Duodenal mucosa (tissue), 2 donors: ENCODE results near the gene IFIT1B.

Experiments used
- H3K27ac ChIP-seq: one replicate; pipeline ENCODE4 v1.7.0; 2013; ENCODE audit warnings: low read depth, low read length
- H3K27me3 ChIP-seq, 2 donors: one replicate each; pipeline ENCODE4 v1.7.0; 2013; ENCODE audit warnings: low read length in 2 of 2, control low read depth in 1 of 2; ENCODE audit not compliant: insufficient read depth in 2 of 2, control insufficient read depth in 1 of 2
- H3K36me3 ChIP-seq, 2 donors: one replicate each; pipeline ENCODE4 v1.7.0; 2013; ENCODE audit warnings: low read length in 2 of 2, control low read depth in 1 of 2; ENCODE audit not compliant: insufficient read depth in 2 of 2, control insufficient read depth in 1 of 2
- H3K4me1 ChIP-seq, 2 donors: one replicate each; pipeline ENCODE4 v1.7.0; 2013; ENCODE audit warnings: low read length in 2 of 2, control low read depth in 1 of 2; ENCODE audit not compliant: insufficient read depth in 2 of 2, control insufficient read depth in 1 of 2
- H3K4me3 ChIP-seq, 2 donors: one replicate each; pipeline ENCODE4 v1.7.0; 2013; ENCODE audit warnings: low read length in 2 of 2, low read depth in 1 of 2
- H3K9ac ChIP-seq, 2 donors: one replicate each; pipeline ENCODE4 v1.7.0; 2013; ENCODE audit warnings: low read length in 2 of 2, low read depth in 1 of 2
- H3K9me3 ChIP-seq, 2 donors: one replicate each; pipeline ENCODE4 v1.7.0; 2013; ENCODE audit warnings: low read length in 2 of 2, control low read depth in 1 of 2; ENCODE audit not compliant: control insufficient read depth in 1 of 2

Gene IFIT1B

GRCh38 chr10:89362929-89363328 lies 14.9 kb upstream of the IFIT1B start:
- Histone ChIP-seq H3K36me3 (no peaks in the 10 kb centered on the region), H3K9me3 (no peaks in the 10 kb centered on the region), H3K9ac (no peak overlapping the region), H3K4me1 (peaks cover 6 to 12% of the 10 kb centered on the region in 2 donors), H3K27ac (no peak overlapping the region), H3K27me3 (no peaks in the 10 kb centered on the region), H3K4me3 (no peak overlapping the region)

- no peak overlapping the region for H3K27ac ChIP-seq
Measured at GRCh38 chr10:89363729-89364442, 14.0 kb upstream of the IFIT1B start.

GRCh38 chr10:89364531-89364930 lies 13.3 kb upstream of the IFIT1B start:
- Histone ChIP-seq H3K9me3 (no peaks in the 10 kb centered on the region), H3K9ac (no peak overlapping the region), H3K4me1 (peaks cover 13% of the 10 kb centered on the region in 2 donors), H3K27me3 (no peaks in the 10 kb centered on the region), H3K36me3 (no peaks in the 10 kb centered on the region), H3K27ac (no peak overlapping the region), H3K4me3 (no peak overlapping the region)

More at GRCh38 chr10:89363729-89364442, 14.0 kb upstream of the IFIT1B start:
- H3K27me3 ChIP-seq = no peaks in the 10 kb centered on the region
- peaks cover 10 to 13% of the 10 kb centered on the region in 2 donors for H3K4me1 ChIP-seq
- H3K36me3 ChIP-seq = no peaks in the 10 kb centered on the region
- H3K9ac ChIP-seq = no peak overlapping the region
- H3K4me3 ChIP-seq = no peak overlapping the region
- H3K9me3 ChIP-seq = no peaks in the 10 kb centered on the region

GRCh38 chr10:89367529-89367928 lies 10.3 kb upstream of the IFIT1B start:
- H3K9me3 ChIP-seq = no peaks in the 10 kb centered on the region
- H3K27me3 ChIP-seq = no peaks in the 10 kb centered on the region
- H3K36me3 ChIP-seq = no peaks in the 10 kb centered on the region
- H3K27ac ChIP-seq = no peak overlapping the region
- no peak overlapping the region for H3K9ac ChIP-seq
- H3K4me1 ChIP-seq = peaks cover 7 to 13% of the 10 kb centered on the region in 2 donors
- no peak overlapping the region for H3K4me3 ChIP-seq

GRCh38 chr10:89368129-89368528 lies 9.7 kb upstream of the IFIT1B start:
- Histone ChIP-seq H3K27ac (no peak overlapping the region), H3K9me3 (no peaks in the 10 kb centered on the region), H3K4me3 (no peak overlapping the region), H3K36me3 (no peaks in the 10 kb centered on the region), H3K4me1 (peaks cover 7 to 13% of the 10 kb centered on the region in 2 donors), H3K9ac (no peak overlapping the region), H3K27me3 (no peaks in the 10 kb centered on the region)

GRCh38 chr10:89369156-89370105 lies 8.4 kb upstream of the IFIT1B start:
- Histone ChIP-seq H3K9ac (no peak overlapping the region), H3K27ac (no peak overlapping the region), H3K9me3 (no peaks in the 10 kb centered on the region), H3K4me1 (peaks cover 20 to 22% of the 10 kb centered on the region in 2 donors), H3K36me3 (no peaks in the 10 kb centered on the region), H3K27me3 (no peaks in the 10 kb centered on the region), H3K4me3 (no peak overlapping the region)

- Histone ChIP-seq H3K36me3 (no peaks in the 10 kb centered on the region), H3K9me3 (no peaks in the 10 kb centered on the region), H3K4me1 (peaks cover 28 to 29% of the 10 kb centered on the region in 2 donors), H3K9ac (no peak overlapping the region), H3K27me3 (no peaks in the 10 kb centered on the region), H3K4me3 (no peak overlapping the region), H3K27ac (no peak overlapping the region)
Measured at GRCh38 chr10:89371079-89371478, 6.8 kb upstream of the IFIT1B start.

- Histone ChIP-seq H3K4me1 (peaks cover 28 to 29% of the 10 kb centered on the region in 2 donors), H3K36me3 (no peaks in the 10 kb centered on the region), H3K9ac (no peak overlapping the region), H3K27ac (no peak overlapping the region), H3K27me3 (no peaks in the 10 kb centered on the region), H3K9me3 (no peaks in the 10 kb centered on the region), H3K4me3 (no peak overlapping the region)
Measured at GRCh38 chr10:89371987-89372386, 5.9 kb upstream of the IFIT1B start.

- no peaks in the 10 kb centered on the region for H3K27me3 ChIP-seq
- peak overlapping the region; percentile 63 for H3K27ac ChIP-seq
- no peaks in the 10 kb centered on the region for H3K9me3 ChIP-seq
- peak overlapping the region in 1 of 2 donors; percentile 7 for H3K4me3 ChIP-seq
- no peaks in the 10 kb centered on the region for H3K36me3 ChIP-seq
- H3K9ac ChIP-seq = no peak overlapping the region
- peaks cover 20 to 23% of the 10 kb centered on the region in 2 donors for H3K4me1 ChIP-seq
Measured at GRCh38 chr10:89373916-89374711, 3.7 kb upstream of the IFIT1B start.
